Measurements from ENCODE around the gene PPP1R12A. TPM values are rescaled to one million over a fixed set of nuclear protein-coding genes. Genes with fewer than 3 reads are reported as not detected.
"Not testable (repeated sequence)": the region's sequence is repeated elsewhere in the genome, so short reads cannot be mapped to it uniquely, and the experiment has no call there.

Gene PPP1R12A
- total and polyA plus RNA-seq, 11 donors: 16.8 to 77.8 (median 50.2) TPM

- DNase-seq: no peak
- WGBS, 4 donors: 76 to 84% (median 83%) methylated on average over 4 of the region's 4 CpGs
- no peaks in the 10 kb centered on the region for H3K27me3 ChIP-seq
- no peak for ATAC-seq
- H3K36me3 ChIP-seq: no peaks in the 10 kb centered on the region
- no peak overlapping the region for H3K4me3 ChIP-seq
- no peaks in the 10 kb centered on the region for H3K4me1 ChIP-seq
- no peaks in the 10 kb centered on the region for H3K9me3 ChIP-seq
- no peak overlapping the region for H3K27ac ChIP-seq
- TF ChIP-seq POLR2A (IDR thresholded peaks at IDR 0.05) (no peak), CTCF (IDR thresholded peaks at IDR 0.05) (no peak)
- intact Hi-C loops (cut with DNase I): no loop called here
Measured at GRCh38 chr12:79945433-79945832, 10.5 kb upstream of the PPP1R12A start.

GRCh38 chr12:79944565-79944964 lies 9.7 kb upstream of the PPP1R12A start:
- 91 to 93% (median 92%) methylated on average over 3 of the region's 3 CpGs for WGBS, 4 donors
- DNase-seq (no peak), ATAC-seq (no peak)
- Histone ChIP-seq H3K36me3 (no peaks in the 10 kb centered on the region), H3K4me1 (no peaks in the 10 kb centered on the region), H3K4me3 (no peak overlapping the region), H3K27me3 (no peaks in the 10 kb centered on the region), H3K9me3 (no peaks in the 10 kb centered on the region), H3K27ac (no peak overlapping the region)
- TF ChIP-seq CTCF (IDR thresholded peaks at IDR 0.05): no peak
- TF ChIP-seq POLR2A (IDR thresholded peaks at IDR 0.05): no peak
- intact Hi-C loops (cut with DNase I): no loop called here

GRCh38 chr12:79942846-79943245 lies 7.9 kb upstream of the PPP1R12A start:
- H3K27ac ChIP-seq; ATAC-seq; H3K36me3 ChIP-seq; intact Hi-C loops (cut with DNase I); H3K9me3 ChIP-seq; H3K27me3 ChIP-seq; H3K4me1 ChIP-seq; DNase-seq; H3K4me3 ChIP-seq: not testable (repeated sequence)
- WGBS, 4 donors: 95 to 98% (median 96%) methylated on average over 2 of the region's 2 CpGs

- no peaks in the 10 kb centered on the region for H3K27me3 ChIP-seq
- WGBS, 4 donors: 86 to 100% (median 89%) methylated on average over 1 of the region's 1 CpG
- no peak overlapping the region for H3K4me3 ChIP-seq
- no peak for TF ChIP-seq POLR2A (IDR thresholded peaks at IDR 0.05)
- TF ChIP-seq CTCF (IDR thresholded peaks at IDR 0.05): no peak
- no peak overlapping the region for H3K27ac ChIP-seq
- ATAC-seq (no peak), DNase-seq (no peak)
- H3K4me1 ChIP-seq: peaks cover 0 to 16% (median 11%) of the 10 kb centered on the region in 12 donors
- no peaks in the 10 kb centered on the region for H3K9me3 ChIP-seq
- intact Hi-C loops (cut with DNase I): loop anchor here in 8 of 10 donors (5.0 to 10.0 kb wide), 11 partner anchors 115 to 385 kb away; partner anchors contain the start of gene PAWR (in 1 of the 8)
- H3K36me3 ChIP-seq: no peaks in the 10 kb centered on the region
Measured at GRCh38 chr12:79939728-79940310, 4.9 kb upstream of the PPP1R12A start.

GRCh38 chr12:79938843-79939242 lies 3.9 kb upstream of the PPP1R12A start:
- ATAC-seq (no peak), DNase-seq (no peak)
- H3K4me3 ChIP-seq: no peak overlapping the region
- 91 to 100% (median 99%) methylated on average over 1 of the region's 1 CpG for WGBS, 4 donors
- no peaks in the 10 kb centered on the region for H3K27me3 ChIP-seq
- no peak overlapping the region for H3K27ac ChIP-seq
- intact Hi-C loops (cut with DNase I): loop anchor here in 8 of 10 donors (5.0 to 10.0 kb wide), 11 partner anchors 114 to 384 kb away; partner anchors contain the start of gene PAWR (in 1 of the 8)
- peaks cover 0 to 16% (median 11%) of the 10 kb centered on the region in 12 donors for H3K4me1 ChIP-seq
- TF ChIP-seq CTCF (IDR thresholded peaks at IDR 0.05): no peak
- TF ChIP-seq POLR2A (IDR thresholded peaks at IDR 0.05): no peak
- H3K36me3 ChIP-seq: no peaks in the 10 kb centered on the region
- no peaks in the 10 kb centered on the region for H3K9me3 ChIP-seq
